Effector memory CD4-positive, alpha-beta T cell (primary cell): ENCODE data around the gene TRMT61A.

Source experiments
- DNase-seq, 3 donors: peaks; one replicate each; pipeline ENCODE4 v3.0.0-alpha.2; 2020
- H3K27ac ChIP-seq: 2 replicates; pipeline ENCODE4 v1.7.0; 2013; ENCODE audit warnings: mild to moderate bottlenecking, low read length, moderate library complexity; ENCODE audit not compliant: insufficient read depth, poor library complexity, severe bottlenecking
- H3K27me3 ChIP-seq: replicated peaks from 2 replicates; pipeline ENCODE4 v1.7.0; 2013; ENCODE audit warnings: mild to moderate bottlenecking, low read length; ENCODE audit not compliant: insufficient read depth, control insufficient read depth, poor library complexity, severe bottlenecking
- H3K36me3 ChIP-seq: 2 replicates; pipeline ENCODE4 v1.7.0; 2013; ENCODE audit warnings: mild to moderate bottlenecking, low read length, moderate library complexity; ENCODE audit not compliant: control insufficient read depth, insufficient read depth
- H3K4me1 ChIP-seq: 2 replicates; pipeline ENCODE4 v1.7.0; 2013; ENCODE audit warnings: low read length, mild to moderate bottlenecking; ENCODE audit not compliant: control insufficient read depth, insufficient read depth, poor library complexity, severe bottlenecking
- H3K4me3 ChIP-seq: 2 replicates; pipeline ENCODE4 v1.7.0; 2013; ENCODE audit warnings: low read length, low read depth, mild to moderate bottlenecking; ENCODE audit not compliant: insufficient read depth, poor library complexity, severe bottlenecking
- H3K9me3 ChIP-seq: 2 replicates; pipeline ENCODE4 v1.7.0; 2013; ENCODE audit warnings: mild to moderate bottlenecking, low read length, moderate library complexity; ENCODE audit not compliant: control insufficient read depth

TRMT61A gene

GRCh38 chr14:103569408-103569807 lies 40.4 kb downstream of the TRMT61A start:
- H3K9me3 ChIP-seq, result no peaks in the 10 kb centered on the region
- peaks cover 1% of the 10 kb centered on the region for H3K36me3 ChIP-seq
- H3K4me1 ChIP-seq, result no peaks in the 10 kb centered on the region
- no peak overlapping the region for H3K27ac ChIP-seq
- no peak for DNase-seq
- H3K27me3 ChIP-seq, result no peaks in the 10 kb centered on the region
- no peak overlapping the region for H3K4me3 ChIP-seq

- H3K9me3 ChIP-seq, result no peaks in the 10 kb centered on the region
- no peak overlapping the region for H3K27ac ChIP-seq
- DNase-seq, result no peak
- H3K36me3 ChIP-seq, result peaks cover 30% of the 10 kb centered on the region
- H3K4me1 ChIP-seq, result no peaks in the 10 kb centered on the region
- no peak overlapping the region for H3K4me3 ChIP-seq
- no peaks in the 10 kb centered on the region for H3K27me3 ChIP-seq
Measured at GRCh38 chr14:103574104-103574503, 45.1 kb downstream of the TRMT61A start.

- Histone ChIP-seq H3K4me1 (no peaks in the 10 kb centered on the region), H3K36me3 (peaks cover 30% of the 10 kb centered on the region), H3K27me3 (no peaks in the 10 kb centered on the region), H3K4me3 (no peak overlapping the region), H3K27ac (no peak overlapping the region), H3K9me3 (no peaks in the 10 kb centered on the region)
- DNase-seq, result no peak
Measured at GRCh38 chr14:103574707-103575285, 45.8 kb downstream of the TRMT61A start.

GRCh38 chr14:103576371-103577024 lies 47.5 kb downstream of the TRMT61A start:
- no peak for DNase-seq
- Histone ChIP-seq H3K36me3 (peaks cover 35% of the 10 kb centered on the region), H3K4me3 (no peak overlapping the region), H3K4me1 (no peaks in the 10 kb centered on the region), H3K27ac (no peak overlapping the region), H3K27me3 (no peaks in the 10 kb centered on the region), H3K9me3 (no peaks in the 10 kb centered on the region)

GRCh38 chr14:103578401-103579075 lies 49.5 kb downstream of the TRMT61A start:
- no peaks in the 10 kb centered on the region for H3K4me1 ChIP-seq
- H3K4me3 ChIP-seq, result no peak overlapping the region
- no peak overlapping the region for H3K27ac ChIP-seq
- peaks cover 35% of the 10 kb centered on the region for H3K36me3 ChIP-seq
- no peaks in the 10 kb centered on the region for H3K27me3 ChIP-seq
- H3K9me3 ChIP-seq, result no peaks in the 10 kb centered on the region
- no peak for DNase-seq

GRCh38 chr14:103581206-103581605 lies 52.2 kb downstream of the TRMT61A start:
- no peak for DNase-seq
- no peaks in the 10 kb centered on the region for H3K9me3 ChIP-seq
- no peaks in the 10 kb centered on the region for H3K27me3 ChIP-seq
- H3K27ac ChIP-seq, result no peak overlapping the region
- H3K4me1 ChIP-seq, result no peaks in the 10 kb centered on the region
- H3K4me3 ChIP-seq, result no peak overlapping the region
- H3K36me3 ChIP-seq, result peaks cover 23% of the 10 kb centered on the region

- H3K27ac ChIP-seq, result no peak overlapping the region
- no peak overlapping the region for H3K4me3 ChIP-seq
- no peak for DNase-seq
Measured at GRCh38 chr14:103581954-103582703, 53.1 kb downstream of the TRMT61A start.

GRCh38 chr14:103584326-103584915 lies 55.4 kb downstream of the TRMT61A start:
- peaks cover 10% of the 10 kb centered on the region for H3K36me3 ChIP-seq

More at GRCh38 chr14:103581954-103582703, 53.1 kb downstream of the TRMT61A start:
- Histone ChIP-seq H3K27me3 (no peaks in the 10 kb centered on the region), H3K9me3 (no peaks in the 10 kb centered on the region), H3K36me3 (peaks cover 15% of the 10 kb centered on the region), H3K4me1 (no peaks in the 10 kb centered on the region)

More at GRCh38 chr14:103584326-103584915, 55.4 kb downstream of the TRMT61A start:
- Histone ChIP-seq H3K4me3 (no peak overlapping the region), H3K9me3 (no peaks in the 10 kb centered on the region), H3K27me3 (no peaks in the 10 kb centered on the region), H3K4me1 (no peaks in the 10 kb centered on the region), H3K27ac (no peak overlapping the region)
- DNase-seq, result no peak
